ENCODE data around the gene DUSP1. TPM values are rescaled to one million over a fixed set of nuclear protein-coding genes. Genes with fewer than 3 reads are reported as not detected.

DUSP1 gene
- total RNA-seq, 1 donor from 2014 or later, result 4.2 TPM

GRCh38 chr5:172743112-172743959 lies 27.7 kb downstream of the DUSP1 start:
- H3K27ac ChIP-seq, result no peak overlapping the region
- H3K9ac ChIP-seq, result no peak overlapping the region
- H3K79me2 ChIP-seq (ENCODE audit: low read depth), result no peaks in the 10 kb centered on the region
- H3K9me3 ChIP-seq (ENCODE audit: low read depth), result peaks cover 3% of the 10 kb centered on the region
- TF ChIP-seq EZH2phosphoT487 (IDR thresholded peaks at IDR 0.05), result no peak
- TF ChIP-seq EZH2 (IDR thresholded peaks at IDR 0.05), result no peak
- no peak for TF ChIP-seq CTCF (IDR thresholded peaks at IDR 0.05)
- DNase-seq (ENCODE audit: low spot score), result no peak
- no peaks in the 10 kb centered on the region for H3K4me1 ChIP-seq
- Mint-ChIP-seq H3K27ac (no peak overlapping the region), H3K27me3 (ENCODE audit: insufficient read depth, low read depth) (peaks cover 6% of the 10 kb centered on the region), H3K9me3 (peaks cover 7% of the 10 kb centered on the region), H3K4me3 (no peak overlapping the region), H3K4me1 (peaks cover 7% of the 10 kb centered on the region), H3K36me3 (no peaks in the 10 kb centered on the region)
- H3K27me3 ChIP-seq, result no peaks in the 10 kb centered on the region
- no peaks in the 10 kb centered on the region for H4K20me1 ChIP-seq (ENCODE audit: low read depth)
- no peak overlapping the region for H3K4me3 ChIP-seq
- no peak overlapping the region for H2AFZ ChIP-seq (replicated peaks)
- H3K36me3 ChIP-seq, result no peaks in the 10 kb centered on the region
- H3K4me2 ChIP-seq, result no peak overlapping the region
- H3F3A ChIP-seq (ENCODE audit: low read depth), result no peaks in the 10 kb centered on the region

GRCh38 chr5:172741206-172741582 lies 29.8 kb downstream of the DUSP1 start:
- Histone ChIP-seq H2AFZ (replicated peaks) (no peak overlapping the region), H3F3A (ENCODE audit: low read depth) (no peaks in the 10 kb centered on the region), H3K27ac (no peak overlapping the region), H3K9ac (no peak overlapping the region), H3K27me3 (no peaks in the 10 kb centered on the region), H3K9me3 (ENCODE audit: low read depth) (no peaks in the 10 kb centered on the region), H3K36me3 (no peaks in the 10 kb centered on the region), H3K4me2 (no peak overlapping the region), H3K79me2 (ENCODE audit: low read depth) (no peaks in the 10 kb centered on the region), H3K4me1 (no peaks in the 10 kb centered on the region), H3K4me3 (no peak overlapping the region), H4K20me1 (ENCODE audit: low read depth) (no peaks in the 10 kb centered on the region)
- Mint-ChIP-seq H3K4me1 (peaks cover 11% of the 10 kb centered on the region), H3K27ac (peak overlapping the region; percentile 59), H3K27me3 (ENCODE audit: insufficient read depth, low read depth) (peaks cover 6% of the 10 kb centered on the region), H3K36me3 (no peaks in the 10 kb centered on the region), H3K9me3 (no peaks in the 10 kb centered on the region), H3K4me3 (no peak overlapping the region)
- TF ChIP-seq EZH2phosphoT487 (IDR thresholded peaks at IDR 0.05) (no peak), EZH2 (IDR thresholded peaks at IDR 0.05) (no peak), CTCF (IDR thresholded peaks at IDR 0.05) (no peak)
- DNase-seq (ENCODE audit: low spot score), result no peak

GRCh38 chr5:172740428-172741205 lies 30.4 kb downstream of the DUSP1 start:
- H3K27me3 Mint-ChIP-seq (ENCODE audit: insufficient read depth, low read depth), result peaks cover 6% of the 10 kb centered on the region
- DNase-seq (ENCODE audit: low spot score), result no peak
- H2AFZ ChIP-seq (replicated peaks), result no peak overlapping the region
- no peaks in the 10 kb centered on the region for H3K9me3 Mint-ChIP-seq
- H4K20me1 ChIP-seq (ENCODE audit: low read depth), result no peaks in the 10 kb centered on the region
- no peaks in the 10 kb centered on the region for H3F3A ChIP-seq (ENCODE audit: low read depth)
- no peaks in the 10 kb centered on the region for H3K4me1 ChIP-seq
- no peaks in the 10 kb centered on the region for H3K79me2 ChIP-seq (ENCODE audit: low read depth)
- no peak overlapping the region for H3K9ac ChIP-seq
- no peak overlapping the region for H3K27ac ChIP-seq
- H3K4me2 ChIP-seq, result no peak overlapping the region
- no peak overlapping the region for H3K4me3 ChIP-seq
- H3K9me3 ChIP-seq (ENCODE audit: low read depth), result no peaks in the 10 kb centered on the region
- TF ChIP-seq EZH2phosphoT487 (IDR thresholded peaks at IDR 0.05) (no peak), CTCF (IDR thresholded peaks at IDR 0.05) (no peak), EZH2 (IDR thresholded peaks at IDR 0.05) (no peak)
- peak overlapping the region; percentile 59 for H3K27ac Mint-ChIP-seq
- H3K27me3 ChIP-seq, result no peaks in the 10 kb centered on the region
- H3K4me1 Mint-ChIP-seq, result peaks cover 11% of the 10 kb centered on the region
- no peaks in the 10 kb centered on the region for H3K36me3 ChIP-seq
- no peaks in the 10 kb centered on the region for H3K36me3 Mint-ChIP-seq
- H3K4me3 Mint-ChIP-seq, result no peak overlapping the region

All from neural progenitor cell (in vitro differentiated cells).